GM21526 (cell line): ENCODE results near the gene MELK.

Source experiments
- ATAC-seq: cut with Tn5 transposase; IDR thresholded peaks from one replicate; pipeline ENCODE4 v1.9.1; 2021; ENCODE audit warnings: moderate library complexity; ENCODE audit not compliant: unreplicated experiment, low FRiP score

MELK gene

DNA sequence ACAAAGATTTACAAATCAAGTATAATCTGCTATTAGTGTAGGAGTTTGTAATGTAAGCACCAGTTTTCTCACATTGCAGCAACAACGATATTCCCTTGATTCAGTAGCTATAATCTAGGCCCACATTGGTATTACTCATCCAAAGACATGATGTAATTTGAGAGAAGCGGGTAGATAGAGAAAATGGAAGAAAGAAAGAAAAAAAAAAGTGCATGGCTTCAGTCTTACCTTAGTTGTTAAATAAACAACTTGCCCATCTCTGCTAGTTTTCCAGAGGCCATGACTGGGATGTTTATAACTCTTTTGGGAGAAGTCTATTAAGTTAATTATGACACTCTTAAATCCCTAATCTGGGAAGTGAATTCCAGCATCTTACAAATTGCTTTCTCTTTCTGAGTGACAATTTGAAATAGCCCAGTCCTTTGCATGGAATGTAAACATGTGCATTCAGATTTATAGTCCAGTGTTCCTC lies 2.8 kb downstream of the MELK start:
- ATAC-seq = no peak

DNA sequence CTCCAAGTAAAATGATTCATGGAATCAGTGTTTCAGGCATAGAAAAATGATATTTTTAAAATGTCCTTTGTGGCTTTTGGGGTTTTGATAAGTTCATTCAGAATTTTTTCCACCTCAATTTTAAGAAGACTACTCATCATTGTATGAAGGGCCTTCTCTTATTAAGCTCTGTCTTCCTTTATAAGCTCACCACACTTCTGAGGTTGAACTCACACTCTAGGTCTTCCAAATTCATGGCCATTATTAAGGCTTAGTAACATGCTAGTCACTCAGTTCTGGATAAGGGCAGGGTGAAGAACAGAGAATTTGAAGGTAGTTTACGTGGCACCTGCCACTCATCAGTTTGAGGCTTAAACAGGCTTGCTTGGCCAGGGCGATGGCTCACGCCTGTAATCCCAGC lies 4.2 kb downstream of the MELK start:
- no peak for ATAC-seq

DNA sequence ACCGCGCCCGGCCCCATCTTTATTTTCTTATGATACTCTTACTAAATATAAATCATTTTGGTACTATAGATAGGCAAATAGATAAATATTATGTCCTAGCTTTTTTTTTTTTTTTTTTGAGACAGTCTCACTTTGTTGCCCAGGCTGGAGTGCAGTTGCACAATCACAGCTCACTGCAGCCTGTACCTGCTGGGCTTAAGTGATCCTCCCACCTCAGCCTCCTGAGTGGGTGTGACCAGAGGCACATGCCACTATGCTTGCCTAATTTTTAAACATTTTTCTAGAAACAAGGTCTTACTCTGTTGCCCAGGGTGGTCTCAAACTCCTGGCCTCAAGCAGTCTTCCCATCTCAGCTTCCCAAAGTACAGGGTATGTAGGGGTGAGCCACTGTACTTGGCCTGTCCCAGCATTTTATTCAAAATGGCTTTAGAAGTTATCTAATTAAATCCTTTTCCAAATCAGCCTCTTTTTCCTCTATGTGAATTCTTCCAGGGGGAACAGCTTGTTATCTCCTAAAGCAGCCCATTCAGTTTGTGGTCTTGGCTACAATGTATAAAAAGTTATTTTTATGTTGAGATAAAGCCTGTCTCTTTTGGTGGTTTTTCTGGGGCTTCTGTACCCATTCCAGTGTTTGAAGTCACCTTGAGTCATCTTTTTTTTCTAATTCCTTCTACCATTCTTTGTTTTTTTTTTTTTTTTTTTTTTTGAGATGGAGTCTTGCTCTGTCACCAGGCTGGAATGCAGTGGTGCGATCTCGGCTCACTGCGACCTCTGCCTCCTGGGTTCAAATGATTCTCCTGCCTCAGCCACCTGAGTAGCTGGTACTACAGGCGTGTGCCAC lies 12.1 kb downstream of the MELK start:
- ATAC-seq = no peak

DNA sequence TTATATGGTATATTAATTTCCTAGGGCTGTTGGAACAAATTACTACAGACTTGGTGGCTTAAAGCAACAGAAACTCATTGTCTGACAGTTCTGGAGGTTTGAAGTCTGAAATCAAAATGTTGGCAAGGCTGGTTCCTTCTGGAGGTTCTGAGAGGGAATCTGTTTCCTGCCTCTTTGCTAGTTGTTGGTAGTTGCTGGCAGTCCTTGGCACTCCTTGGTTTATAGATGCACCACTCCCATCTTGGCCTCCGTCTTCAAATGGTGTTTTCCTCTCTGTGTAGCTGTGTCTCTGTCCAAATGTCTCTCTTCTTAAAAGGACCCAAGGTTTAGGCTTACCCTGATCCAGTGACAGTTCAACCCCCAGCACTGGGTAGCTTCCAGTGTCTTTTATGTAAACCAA lies 17.5 kb downstream of the MELK start:
- no peak for ATAC-seq

DNA sequence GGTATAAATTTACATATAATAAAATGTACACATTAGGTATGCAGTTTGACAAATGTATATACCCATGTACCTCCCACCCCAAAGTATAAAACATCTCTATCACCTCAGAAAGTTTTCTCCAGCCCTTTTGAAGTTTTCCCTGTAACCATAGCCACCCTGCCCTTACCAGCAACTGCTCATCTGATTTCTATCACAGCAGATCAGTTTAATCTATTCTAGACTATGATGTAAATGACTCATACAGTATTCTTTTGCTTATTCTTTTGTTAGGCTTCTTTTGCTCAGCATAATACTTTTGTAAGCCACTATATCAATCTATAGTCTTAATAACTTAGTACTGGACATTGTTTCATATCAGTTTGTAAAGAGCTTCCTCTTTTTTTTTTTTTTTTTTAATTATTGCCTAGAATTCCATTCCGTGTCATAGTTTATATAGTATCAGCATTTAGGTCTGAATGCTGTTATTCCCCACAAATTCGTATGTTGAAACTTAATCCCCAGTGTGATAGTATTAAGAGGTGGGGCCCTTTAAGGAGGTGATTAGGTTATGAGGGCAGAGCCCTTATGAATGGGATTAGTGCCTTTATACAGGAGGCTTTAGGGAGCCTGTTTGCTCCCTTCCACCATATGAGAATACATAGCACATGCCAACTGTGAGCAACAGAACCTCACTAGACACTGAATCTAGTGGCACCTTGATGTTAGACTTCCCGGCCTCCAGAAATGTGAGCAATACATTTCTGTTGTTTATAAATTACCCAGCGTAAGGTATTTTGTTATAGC lies 20.3 kb downstream of the MELK start:
- no peak for ATAC-seq

DNA sequence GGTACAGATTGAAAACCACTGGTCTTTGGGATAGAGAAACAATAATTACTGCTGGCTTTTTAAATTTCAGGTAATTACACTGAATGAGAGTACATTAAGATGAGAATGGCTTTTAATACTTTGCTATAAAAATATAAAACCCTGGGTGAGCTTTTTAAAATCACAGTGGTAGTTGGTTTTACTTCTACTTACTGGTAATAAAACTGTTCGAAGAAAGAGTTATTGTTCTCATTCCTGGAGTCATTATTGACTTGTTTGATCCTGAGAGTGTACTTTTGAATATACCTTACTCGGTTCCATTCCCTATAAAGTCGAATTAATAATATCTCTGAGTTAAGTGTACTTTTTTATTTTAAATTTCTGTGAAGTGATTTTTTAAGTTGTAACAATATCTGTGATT lies 21.5 kb downstream of the MELK start:
- no peak for ATAC-seq

DNA sequence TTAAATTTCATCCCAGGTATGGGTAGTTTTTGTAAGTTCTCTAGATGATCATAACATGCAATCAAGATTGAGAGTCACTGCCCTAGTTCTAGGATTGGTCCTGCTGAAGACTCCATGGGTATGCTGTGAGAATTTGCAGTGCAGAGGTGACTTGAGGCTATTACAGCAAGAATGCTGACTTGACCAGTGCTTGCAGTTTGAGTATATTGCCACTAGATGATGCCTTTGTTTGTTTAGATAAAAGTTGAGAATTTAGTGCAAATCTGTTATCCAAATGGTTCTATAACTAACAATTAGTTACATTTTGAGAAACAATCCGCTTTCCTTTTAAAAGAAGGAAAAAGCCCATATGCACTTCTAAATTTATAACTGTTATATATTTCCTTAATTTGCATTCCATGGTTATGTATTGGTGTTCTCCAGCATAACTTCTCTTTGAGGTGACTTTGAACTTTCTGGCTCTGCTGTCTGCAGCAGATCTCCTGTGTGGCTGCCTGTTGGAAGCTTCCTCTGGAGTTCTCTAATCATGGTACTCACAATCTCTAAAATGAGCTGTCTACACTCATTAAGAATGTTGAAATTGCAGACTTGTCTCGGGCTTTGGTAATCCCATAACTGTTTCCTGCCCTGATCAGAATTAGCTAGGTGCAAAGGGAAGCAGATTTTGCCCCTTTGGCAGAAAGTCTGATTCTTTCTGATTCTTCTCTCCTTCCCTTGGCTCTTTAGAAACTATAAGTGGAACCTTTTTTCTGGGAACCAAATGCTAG lies 24.9 kb downstream of the MELK start:
- no peak for ATAC-seq

DNA sequence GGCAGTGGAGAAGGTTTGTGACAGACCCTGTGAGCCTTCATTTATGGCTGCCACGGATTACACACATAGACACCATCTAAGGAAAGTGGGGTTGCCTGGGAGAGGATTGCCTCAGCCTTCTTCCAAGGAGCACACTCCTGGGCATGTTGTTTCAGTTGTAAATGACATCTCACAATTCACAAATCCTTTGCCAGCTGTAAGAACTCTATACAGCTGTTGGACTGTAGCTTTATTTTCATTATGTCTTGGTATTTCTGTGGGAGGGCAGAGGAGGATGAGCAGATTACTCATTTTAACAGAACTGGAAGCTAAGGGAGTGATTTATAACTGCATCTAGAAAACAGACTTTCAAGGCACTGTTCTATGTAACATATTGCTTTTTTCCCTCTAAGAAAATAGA lies 25.6 kb downstream of the MELK start:
- ATAC-seq = no peak

DNA sequence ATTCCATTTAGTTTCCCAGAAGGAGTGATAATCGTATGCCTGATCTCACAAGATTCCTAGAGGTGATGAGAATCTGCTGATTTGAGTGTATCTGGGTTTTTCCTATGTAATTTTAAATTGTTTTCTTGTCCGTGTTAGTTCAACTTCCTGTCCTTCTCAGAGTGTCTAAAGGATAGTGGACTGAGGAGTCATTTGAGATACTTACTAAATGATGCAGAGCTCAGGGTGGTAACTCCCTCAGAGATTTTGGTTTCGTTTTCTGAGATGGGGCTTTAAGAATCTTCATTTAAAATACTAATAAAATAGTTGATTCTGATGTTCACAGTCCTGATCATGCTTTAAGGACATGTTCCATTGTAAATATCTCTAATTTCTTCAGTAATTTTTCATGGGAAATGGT lies 30.3 kb downstream of the MELK start:
- ATAC-seq = no peak

DNA sequence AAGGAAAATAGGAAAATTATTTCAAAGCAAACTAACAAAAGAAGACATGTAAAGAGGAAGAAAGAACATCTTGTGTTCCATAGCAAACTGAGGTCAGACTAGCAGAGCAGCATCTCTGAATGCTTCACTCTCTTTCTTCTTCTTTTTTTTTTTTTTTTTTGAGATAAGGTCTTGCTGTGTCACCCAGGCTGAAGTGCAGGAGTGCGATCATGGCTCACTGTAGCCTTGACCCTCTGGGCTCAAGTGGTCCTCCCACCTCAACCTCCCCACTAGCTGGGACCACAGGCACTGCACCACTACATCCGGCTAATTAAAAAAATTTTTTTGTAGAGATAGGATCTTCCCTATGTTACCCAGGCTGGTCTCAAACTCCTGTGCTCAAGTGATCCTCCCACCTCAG lies 36.6 kb downstream of the MELK start:
- ATAC-seq = no peak

DNA sequence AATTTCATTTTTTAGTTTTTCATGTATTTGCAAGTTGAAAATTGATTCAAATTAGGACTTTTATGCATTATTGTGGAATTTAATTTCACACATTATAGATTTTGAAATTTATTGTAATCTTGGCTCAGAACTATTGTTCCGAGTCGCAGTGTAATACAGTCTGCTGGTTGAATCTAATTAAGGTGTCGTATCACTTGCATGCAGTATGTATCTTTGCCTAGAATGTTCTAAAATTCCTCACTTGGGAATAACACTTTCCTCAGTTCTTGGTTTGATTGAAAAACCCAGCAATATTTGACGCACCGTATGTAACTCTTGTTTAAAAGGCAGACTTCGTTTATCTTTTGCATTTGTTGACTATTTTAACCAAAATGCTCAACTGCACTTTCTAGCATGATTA lies 49.4 kb downstream of the MELK start:
- no peak for ATAC-seq

DNA sequence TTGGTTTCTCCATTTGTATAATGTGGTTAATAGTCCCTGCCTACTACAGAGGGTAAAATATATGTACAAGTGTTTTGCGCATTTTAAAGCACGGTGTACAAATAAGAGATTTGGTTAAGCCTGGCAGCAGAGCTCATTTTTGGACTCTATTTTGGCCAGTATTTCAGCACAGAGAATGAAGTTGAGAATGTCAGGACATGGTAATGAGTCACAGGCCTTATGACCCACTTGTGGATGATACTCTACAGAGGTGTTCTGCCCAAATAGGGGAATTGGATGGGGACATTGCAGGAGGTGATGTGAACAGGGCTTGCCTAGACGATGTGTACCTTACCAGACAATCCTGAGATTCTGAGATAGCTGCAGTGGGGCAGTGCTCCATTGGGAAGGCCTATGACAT lies 50.6 kb downstream of the MELK start:
- no peak for ATAC-seq

DNA sequence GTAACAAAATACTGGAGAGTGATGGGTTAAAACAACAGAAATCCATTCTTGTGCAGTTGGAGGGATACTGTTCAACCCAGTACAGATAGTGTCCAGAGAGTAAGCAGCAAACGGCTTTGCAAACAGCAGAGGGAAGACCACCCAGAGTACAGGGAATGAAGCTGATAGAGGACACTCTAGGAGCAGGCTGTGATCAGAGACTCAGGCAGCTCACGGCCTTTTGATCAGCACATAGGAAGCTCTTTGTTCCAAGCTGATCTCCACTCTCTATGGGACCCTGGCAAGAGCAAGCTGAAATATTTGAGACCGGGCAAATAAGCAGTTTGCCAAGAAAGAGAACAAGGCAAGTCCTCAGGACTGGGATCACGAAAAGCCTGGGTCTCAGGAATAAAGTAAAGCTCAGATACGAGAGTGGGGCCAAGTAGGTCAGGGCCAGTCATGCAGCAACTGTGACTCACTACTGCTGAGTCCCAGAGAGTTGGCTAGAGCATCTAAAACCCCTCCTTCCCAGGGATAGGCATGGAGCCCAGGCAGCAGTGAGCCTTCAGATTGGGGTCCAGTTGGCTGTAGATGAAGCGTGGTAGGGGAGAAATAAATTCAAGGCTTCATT lies 52.4 kb downstream of the MELK start:
- ATAC-seq = no peak

DNA sequence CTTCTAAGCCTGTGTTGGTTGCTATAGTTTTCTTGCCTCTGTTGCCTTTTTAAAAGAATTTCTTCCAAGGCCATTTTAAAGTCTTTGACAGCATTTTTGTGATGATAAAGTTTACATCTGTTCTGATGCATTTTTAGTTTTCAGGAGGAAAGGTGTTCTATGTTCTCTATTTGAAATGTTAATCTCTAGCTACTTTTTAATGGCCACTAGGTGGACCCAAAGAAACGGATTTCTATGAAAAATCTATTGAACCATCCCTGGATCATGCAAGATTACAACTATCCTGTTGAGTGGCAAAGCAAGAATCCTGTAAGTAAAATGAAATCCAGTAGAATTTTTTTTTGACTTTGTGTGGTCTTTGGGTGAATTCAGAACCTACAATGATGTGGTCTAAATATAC lies 60.2 kb downstream of the MELK start:
- no peak for ATAC-seq

DNA sequence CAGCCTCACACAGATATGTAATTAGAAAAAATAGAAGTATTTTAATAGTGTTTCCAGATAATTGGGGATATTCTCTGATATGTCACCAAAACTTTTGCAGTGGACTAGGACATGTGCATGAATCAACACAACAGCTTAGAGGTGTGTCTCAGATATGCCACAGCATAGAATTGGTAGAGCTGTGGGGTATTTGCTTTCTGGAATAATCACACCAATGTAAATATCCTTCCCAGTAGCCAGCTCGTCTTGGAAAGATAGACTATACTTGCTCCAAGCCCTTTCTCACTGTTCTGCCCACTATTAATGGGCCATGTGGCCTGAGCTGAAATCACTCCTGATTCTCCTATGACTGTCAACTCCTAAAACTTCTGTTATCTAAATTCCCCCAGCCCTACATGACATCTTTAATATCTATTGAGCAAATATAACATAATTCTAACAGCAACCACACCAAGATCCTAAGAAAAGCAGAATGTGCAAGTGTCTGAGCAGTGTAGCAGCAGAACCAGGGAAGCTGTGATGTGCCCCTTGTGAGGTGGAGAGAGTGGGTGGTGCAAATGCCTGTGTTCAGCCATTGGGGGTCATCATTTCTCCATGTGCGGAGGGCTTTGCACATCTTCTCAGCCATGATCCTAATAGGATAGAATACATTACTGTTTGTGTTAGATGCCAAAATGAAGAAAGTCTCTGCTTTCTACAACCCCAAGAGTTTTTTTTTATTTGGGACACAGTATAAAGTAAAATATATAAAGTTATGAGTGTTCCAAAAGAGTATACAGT lies 65.0 kb downstream of the MELK start:
- no peak for ATAC-seq

DNA sequence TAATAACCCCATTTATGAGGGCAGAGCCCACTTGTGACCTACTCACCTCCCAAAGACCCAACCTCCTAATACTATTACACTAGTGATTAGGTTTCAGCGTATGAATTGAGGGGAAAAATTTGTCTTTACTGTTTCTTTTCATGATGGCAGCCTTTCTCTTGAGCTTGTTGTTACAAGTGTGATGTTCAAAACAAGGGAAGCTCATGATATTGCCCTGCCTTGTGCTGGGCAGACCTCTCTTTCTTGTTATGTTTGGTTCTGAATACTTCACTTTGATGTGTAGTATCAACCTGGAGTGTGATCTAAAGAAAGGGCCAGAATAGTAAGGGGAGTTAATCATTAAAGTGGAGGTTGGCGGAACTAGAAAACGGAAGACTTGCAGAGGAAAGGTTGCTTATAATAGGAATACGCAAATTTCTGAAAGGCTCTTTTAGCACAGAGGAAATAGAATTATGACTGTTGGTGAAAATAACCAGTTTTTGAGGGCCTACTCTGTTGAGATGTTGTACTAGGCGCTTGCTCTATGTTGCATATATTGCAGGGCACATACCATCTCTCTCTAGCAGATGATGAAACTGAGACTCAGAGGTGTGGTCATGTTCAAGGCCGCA lies 68.2 kb downstream of the MELK start:
- no peak for ATAC-seq

DNA sequence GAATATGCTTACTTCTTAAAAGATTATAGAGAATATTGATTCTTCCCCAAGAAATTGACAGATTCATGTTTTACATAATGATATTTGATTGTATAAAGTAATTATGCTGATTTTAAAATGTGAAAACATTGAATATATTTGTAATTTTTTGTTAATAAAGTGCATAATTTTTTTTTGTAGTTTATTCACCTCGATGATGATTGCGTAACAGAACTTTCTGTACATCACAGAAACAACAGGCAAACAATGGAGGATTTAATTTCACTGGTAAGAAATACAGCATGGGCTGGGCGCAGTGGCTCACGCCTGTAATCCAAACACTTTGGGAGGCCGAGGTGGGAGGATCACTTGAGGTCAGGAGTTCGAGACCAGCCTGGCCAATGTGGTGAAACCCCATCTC lies 70.1 kb downstream of the MELK start:
- ATAC-seq = no peak

DNA sequence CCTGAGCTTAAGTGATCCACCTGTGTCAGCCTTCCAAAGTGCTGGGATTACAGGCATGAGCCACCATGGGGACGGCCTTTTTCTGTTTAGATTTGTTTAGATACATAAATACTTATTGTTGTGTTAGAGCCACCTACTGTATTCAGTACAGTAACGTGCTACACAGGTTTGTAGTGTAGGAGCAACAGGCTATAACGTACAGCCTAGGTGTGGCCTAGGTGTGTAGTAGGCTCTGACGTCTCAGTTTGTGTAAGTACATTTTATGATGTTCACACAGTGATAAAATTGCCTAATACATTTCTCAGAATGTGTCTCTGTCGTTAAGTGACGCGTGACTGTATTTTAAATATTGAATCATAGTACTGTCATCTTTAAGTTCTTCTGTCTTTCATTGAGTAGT lies 84.1 kb downstream of the MELK start:
- ATAC-seq = no peak

DNA sequence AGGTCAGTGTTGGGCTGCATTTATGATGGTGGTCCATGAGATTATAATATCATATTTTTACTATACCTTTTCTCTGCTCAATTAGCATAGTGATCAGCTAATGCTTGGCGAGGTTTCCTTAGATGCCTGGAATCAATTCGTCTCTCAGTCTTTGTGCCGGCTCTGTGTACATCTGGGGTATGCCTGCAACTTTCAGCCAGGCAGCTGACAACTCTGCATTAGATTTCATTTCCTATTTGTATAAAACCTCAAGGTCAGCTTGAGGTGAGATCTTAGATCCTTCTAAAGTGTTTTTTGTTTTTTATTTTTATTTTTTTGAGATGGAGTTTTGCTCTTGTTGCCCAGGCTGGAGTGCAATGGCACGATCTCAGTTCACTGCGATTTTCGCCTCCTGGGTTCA lies 86.8 kb downstream of the MELK start:
- ATAC-seq = no peak

DNA sequence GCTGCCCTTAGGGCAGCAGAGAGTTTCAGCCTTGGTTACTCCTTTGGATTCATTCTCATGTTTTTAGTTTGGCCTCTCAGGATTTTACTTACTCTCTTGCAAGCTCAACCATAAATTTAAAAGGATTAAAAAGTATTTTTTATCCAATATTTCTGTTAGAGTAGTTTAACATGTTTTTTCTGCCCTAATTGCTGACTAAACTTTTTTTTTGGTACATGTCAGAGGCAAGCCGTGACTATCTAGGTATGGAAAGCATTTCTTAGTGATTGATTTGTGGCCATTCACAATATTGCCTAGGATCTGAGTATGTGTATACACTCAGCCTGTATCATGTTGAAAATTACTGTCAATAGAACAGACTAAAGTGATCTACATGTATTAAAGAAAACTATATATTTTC lies 92.1 kb downstream of the MELK start:
- ATAC-seq = no peak
